VCaP (cell line): ENCODE results near the gene BCAS3.

Source experiments
- H3K27ac ChIP-seq: fragments of 450-650 bp; 2 replicates; pipeline ENCODE4 v1.5.1; 2017
- CTCF ChIP-seq: fragments of 450-650 bp; conservative IDR thresholded peaks from 2 replicates; pipeline ENCODE4 v1.5.1; 2017; ENCODE audit warnings: mild to moderate bottlenecking, moderate library complexity

Gene BCAS3

GRCh38 chr17:61384692-61385576, 707.3 kb downstream of the BCAS3 start:
- no peak overlapping the region for H3K27ac ChIP-seq
- no peak for TF ChIP-seq CTCF

- TF ChIP-seq CTCF: no peak
Observed at GRCh38 chr17:61385577-61386236, 708.1 kb downstream of the BCAS3 start.

GRCh38 chr17:61386251-61386650, 708.6 kb downstream of the BCAS3 start:
- no peak overlapping the region for H3K27ac ChIP-seq

More at GRCh38 chr17:61385577-61386236, 708.1 kb downstream of the BCAS3 start:
- H3K27ac ChIP-seq: no peak overlapping the region

GRCh38 chr17:61387011-61387410, 709.4 kb downstream of the BCAS3 start:
- H3K27ac ChIP-seq: no peak overlapping the region
- no peak for TF ChIP-seq CTCF

More at GRCh38 chr17:61386251-61386650, 708.6 kb downstream of the BCAS3 start:
- no peak for TF ChIP-seq CTCF

- no peak for TF ChIP-seq CTCF
Observed at GRCh38 chr17:61387511-61388305, 710.1 kb downstream of the BCAS3 start.

GRCh38 chr17:61388561-61389356, 711.1 kb downstream of the BCAS3 start:
- no peak for TF ChIP-seq CTCF
- H3K27ac ChIP-seq: no peak overlapping the region

More at GRCh38 chr17:61387511-61388305, 710.1 kb downstream of the BCAS3 start:
- no peak overlapping the region for H3K27ac ChIP-seq
